CD4-positive, alpha-beta T cell treated with Interferon alpha-2 for 1 hour (primary cell): Measurements from ENCODE around the gene MYCBP2.
"Not testable (repeated sequence)": the region's sequence is repeated elsewhere in the genome, so short reads cannot be mapped to it uniquely, and the experiment has no call there.

Experiments
- DNase-seq, 2 donors: peaks; one replicate each; pipeline ENCODE4 v3.0.0-alpha.2; 2020 to 2022

The MYCBP2 gene

DNA sequence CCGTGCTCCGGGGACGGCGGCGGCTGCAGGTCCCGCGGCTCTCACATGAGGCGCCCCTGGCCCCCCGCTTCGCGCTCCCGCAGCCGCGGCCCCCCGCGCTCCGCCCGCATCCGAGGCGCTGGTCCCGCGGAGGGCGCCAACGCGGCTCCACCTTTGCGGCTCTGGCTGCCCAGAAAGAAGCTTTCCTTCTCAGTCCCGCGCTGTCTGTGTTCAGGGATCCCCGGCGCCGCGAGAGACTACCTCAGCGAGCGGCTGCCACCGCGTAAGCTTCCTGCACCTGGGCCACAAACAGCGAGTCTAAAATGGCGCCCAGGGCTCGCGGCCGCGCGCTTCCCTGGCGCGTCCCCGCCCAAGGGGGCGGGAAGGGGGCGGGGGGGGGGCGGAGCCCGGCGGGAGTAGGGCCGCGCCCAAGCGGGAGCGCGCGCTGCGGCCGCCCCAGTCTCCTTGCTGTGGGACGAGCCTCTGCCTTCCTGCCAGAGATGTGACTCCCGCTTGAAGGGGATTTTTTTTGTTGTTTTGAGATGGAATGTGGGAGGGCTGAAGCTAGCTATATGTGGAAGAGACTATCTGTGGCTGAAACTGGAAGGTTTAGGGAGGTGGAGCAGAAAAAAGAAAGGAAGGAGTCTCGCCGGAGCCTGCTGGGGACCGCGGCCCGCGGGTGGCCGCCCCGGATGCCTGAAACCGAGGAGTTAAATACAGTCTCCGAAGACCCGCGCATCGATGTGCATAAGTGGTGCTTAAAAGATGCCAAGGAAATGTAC is 299.9 kb downstream of the MYCBP2 start, which contains the start of gene FBXL3:
TSS of gene FBXL3 (minus strand) at position 299 of the 761 bp plus-strand sequence. CDS start 5,299 bp downstream, outside the sequence.
- DNase-seq = peak; percentile 85 to 89

- DNase-seq = peak; percentile 75 to 84
Measured at GRCh38 chr13:77026255-77026860, 300.5 kb downstream of the MYCBP2 start.

DNA sequence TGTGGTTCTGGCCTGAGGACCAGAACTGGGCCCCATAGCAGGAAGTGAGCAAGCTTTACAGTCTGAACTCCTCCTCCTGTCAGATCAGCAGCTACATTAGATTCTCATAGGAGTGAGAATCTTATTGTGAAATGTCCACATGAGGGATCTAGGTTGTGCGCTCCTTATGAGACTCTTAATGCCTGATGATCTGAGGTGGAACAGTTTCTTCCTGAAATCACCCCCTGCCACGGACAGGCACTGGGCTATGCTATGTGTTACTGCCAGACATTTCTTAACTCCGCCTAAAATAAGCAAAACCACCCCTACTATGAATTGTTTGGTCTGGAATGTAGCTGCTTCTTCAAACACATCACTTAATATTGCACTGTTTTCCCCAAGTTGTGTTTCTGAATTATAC is 304.6 kb downstream of the MYCBP2 start:
- DNase-seq = no peak

DNA sequence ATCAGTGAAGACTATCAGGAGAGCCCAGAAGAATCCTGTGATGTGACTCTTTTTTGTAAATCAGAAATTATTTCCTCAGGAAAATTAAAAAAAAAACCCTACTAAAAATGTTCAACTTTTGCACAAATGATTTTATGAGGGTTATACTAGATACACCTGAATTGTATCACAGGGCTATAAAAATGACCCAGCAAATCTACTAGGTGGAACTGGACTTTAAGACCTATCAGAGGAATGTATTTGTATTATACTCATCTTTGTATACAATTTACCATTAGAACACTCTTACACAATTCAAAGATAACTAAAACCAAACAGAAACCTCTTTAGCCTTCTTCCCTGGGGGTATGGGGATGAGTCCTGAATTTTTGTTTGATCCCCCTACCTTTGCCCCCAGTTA is 307.1 kb downstream of the MYCBP2 start:
- DNase-seq = no peak

DNA sequence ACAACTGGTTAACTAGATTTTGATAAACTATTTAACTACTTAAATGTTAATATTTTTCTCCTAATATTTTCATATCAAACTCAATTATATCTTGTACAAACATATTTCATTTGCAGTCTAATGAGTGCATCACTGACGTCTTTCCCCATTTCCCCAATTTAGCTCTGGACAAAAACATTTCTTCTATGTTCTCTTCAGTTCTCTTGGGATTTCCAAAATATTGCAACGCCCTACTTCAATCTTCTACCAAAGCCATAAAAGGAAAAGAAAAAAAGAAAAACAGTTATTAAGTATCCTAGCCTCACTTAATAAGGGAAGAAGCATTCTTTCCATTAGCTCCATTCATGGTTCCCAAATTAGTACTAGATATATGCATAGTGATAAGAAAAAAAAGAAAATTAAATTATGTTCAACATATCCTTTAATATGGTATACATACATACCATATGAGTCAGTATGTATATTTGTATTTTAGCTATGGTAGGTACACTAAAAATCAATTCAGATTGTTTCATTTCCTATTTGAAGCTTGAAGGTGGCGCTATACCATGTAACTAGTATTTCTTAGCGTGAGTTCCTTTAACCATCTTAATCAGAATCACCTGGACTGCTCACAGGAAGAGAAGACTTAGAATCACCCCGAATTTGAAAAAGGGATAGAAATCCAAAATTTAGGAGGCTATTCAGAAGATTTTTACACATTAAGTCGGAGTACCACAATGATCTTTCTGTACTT is 309.8 kb downstream of the MYCBP2 start:
- no peak for DNase-seq

GRCh38 chr13:77016251-77016812 is 310.6 kb downstream of the MYCBP2 start:
- no peak for DNase-seq

GRCh38 chr13:77014906-77015685 is 311.8 kb downstream of the MYCBP2 start:
- no peak for DNase-seq

DNA sequence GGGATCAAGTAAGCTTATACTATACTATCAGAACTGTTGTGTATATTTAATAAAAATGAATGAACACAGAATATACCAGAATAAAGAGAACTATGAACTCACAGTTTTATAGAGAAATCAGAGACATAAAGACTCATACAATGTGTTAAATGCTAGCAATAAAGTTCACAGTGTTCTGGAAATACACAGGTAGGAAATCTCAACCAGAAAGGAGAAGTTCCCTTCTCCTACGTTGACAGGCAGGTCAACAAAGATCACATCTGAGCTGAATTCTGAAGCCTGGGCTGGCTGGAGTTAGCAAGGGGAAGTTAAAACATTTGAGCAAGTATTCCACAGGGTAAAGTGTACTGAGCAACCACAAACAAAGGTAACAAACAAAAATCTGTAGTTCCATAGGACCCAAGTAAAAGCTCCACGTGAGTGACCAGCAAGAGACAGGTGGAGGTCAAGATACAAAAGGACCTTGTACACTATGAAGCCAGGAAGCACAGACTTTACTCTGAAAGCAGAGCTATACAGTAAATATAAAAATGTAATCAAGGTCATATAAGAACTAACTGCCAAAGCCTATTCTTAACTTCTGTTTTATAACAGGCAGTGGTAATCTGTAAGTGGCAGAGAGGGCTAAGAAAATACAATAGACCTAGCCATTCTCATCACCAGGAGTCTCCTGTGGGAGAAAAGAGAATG is 312.9 kb downstream of the MYCBP2 start:
- no peak for DNase-seq

DNA sequence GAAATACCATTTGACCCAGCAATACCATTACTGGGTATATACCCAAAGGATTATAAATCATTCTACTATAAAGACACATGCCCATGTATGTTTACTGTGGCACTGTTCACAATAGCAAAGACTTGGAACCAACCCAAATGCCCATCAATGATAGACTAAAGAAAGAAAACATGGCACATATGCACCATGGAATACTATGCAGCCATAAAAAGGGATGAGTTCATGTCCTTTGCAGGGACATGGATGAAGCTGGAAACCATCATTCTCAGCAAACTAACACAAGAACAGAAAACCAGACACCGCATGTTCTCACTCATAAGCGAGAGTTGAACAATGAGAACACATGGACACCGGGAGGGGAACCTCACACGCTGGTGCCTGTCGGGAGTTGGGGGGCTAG is 317.2 kb downstream of the MYCBP2 start:
- DNase-seq = not testable (repeated sequence)

- DNase-seq = no peak
Measured at GRCh38 chr13:77009011-77009410, 317.9 kb downstream of the MYCBP2 start.

DNA sequence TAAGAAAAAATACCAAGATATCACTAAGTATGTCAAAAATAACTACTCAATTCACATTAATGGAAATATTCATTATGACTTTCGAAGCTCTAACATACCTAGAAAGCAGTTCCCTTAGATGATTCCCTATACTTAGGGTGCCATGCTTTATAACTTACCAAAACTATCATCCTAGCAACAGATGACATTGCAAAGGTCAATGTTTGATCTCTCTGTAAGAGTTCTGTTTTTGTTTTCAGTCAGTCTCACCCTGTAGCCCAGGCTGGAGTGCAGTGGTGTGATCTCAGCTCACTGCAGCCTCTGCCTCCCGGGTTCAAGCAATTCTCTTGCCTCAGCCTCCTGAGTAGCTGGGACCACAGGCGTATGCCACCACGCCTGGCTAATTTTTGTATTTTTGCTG is 318.6 kb downstream of the MYCBP2 start:
- not testable (repeated sequence) for DNase-seq

- DNase-seq = peak in 1 of 2 donors; percentile 35
Measured at GRCh38 chr13:77002590-77003190, 324.2 kb downstream of the MYCBP2 start.

- DNase-seq = no peak
Measured at GRCh38 chr13:77001963-77002587, 324.8 kb downstream of the MYCBP2 start.

GRCh38 chr13:77001540-77001939 is 325.4 kb downstream of the MYCBP2 start:
- DNase-seq = no peak

DNA sequence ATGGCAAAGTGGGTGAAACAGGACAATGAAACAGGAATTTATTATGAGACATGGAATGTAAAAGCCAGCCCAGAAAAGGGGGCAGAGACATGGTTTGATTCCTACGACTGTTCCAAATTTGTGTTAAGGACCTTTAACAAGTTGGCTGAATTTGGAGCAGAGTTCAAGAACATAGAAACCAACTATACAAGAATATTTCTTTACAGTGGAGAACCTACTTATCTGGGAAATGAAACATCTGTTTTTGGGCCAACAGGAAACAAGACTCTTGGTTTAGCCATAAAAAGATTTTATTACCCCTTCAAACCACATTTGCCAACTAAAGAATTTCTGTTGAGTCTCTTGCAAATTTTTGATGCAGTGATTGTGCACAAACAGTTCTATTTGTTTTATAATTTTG is 326.4 kb downstream of the MYCBP2 start:
- no peak for DNase-seq
